Neural cell (in vitro differentiated cells): ENCODE results near the gene CNRIP1. TPM values are rescaled to one million over a fixed set of nuclear protein-coding genes. Genes with fewer than 3 reads are reported as not detected.

Source experiments
- H2AFZ ChIP-seq: fragments of 200-600, 300-800 bp; sonication (generic), shearing (Covaris generic); 2 replicates; pipeline ENCODE4 v1.6.0; 2014; ENCODE audit warnings: low read depth, mild to moderate bottlenecking, antibody characterized with exemption, low read length, moderate library complexity
- H3F3A ChIP-seq: fragments of 200-600 bp; shearing (Covaris generic); 2 replicates; pipeline ENCODE4 v1.6.1; 2016; ENCODE audit warnings: mild to moderate bottlenecking, moderate library complexity, mixed read lengths, antibody characterized with exemption, low read length; ENCODE audit not compliant: insufficient read depth, poor library complexity, severe bottlenecking
- H3K27ac ChIP-seq: fragments of 200-600, 300-800 bp; sonication (generic), shearing (Covaris generic); 2 replicates; pipeline ENCODE4 v1.5.1; 2014; ENCODE audit warnings: mild to moderate bottlenecking, low read length, moderate library complexity
- H3K27me3 ChIP-seq: fragments of 300-800, 200-600 bp; sonication (generic), shearing (Covaris generic); 2 replicates; pipeline ENCODE4 v1.6.0; 2014; ENCODE audit warnings: mild to moderate bottlenecking, low read depth, low read length, moderate library complexity; ENCODE audit not compliant: insufficient read depth
- H3K36me3 ChIP-seq: fragments of 300-800, 200-600 bp; sonication (generic), shearing (Covaris generic); 2 replicates; pipeline ENCODE4 v1.5.1; 2014; ENCODE audit warnings: mild to moderate bottlenecking, antibody characterized with exemption, low read length, moderate library complexity; ENCODE audit not compliant: insufficient read depth
- H3K4me2 ChIP-seq: fragments of 300-800, 200-600 bp; sonication (generic), shearing (Covaris generic); 2 replicates; pipeline ENCODE4 v1.6.0; 2014; ENCODE audit warnings: mild to moderate bottlenecking, low read length
- H3K4me3 ChIP-seq: fragments of 300-800, 200-600 bp; sonication (generic), shearing (Covaris generic); 2 replicates; pipeline ENCODE4 v1.5.1; 2014; ENCODE audit warnings: mild to moderate bottlenecking, low read length, moderate library complexity
- H3K79me2 ChIP-seq: fragments of 200-600 bp; shearing (Covaris generic); replicated peaks from 2 replicates; pipeline ENCODE4 v1.6.0; 2014; ENCODE audit warnings: mild to moderate bottlenecking, low read length, moderate library complexity; ENCODE audit not compliant: insufficient read depth
- H3K9ac ChIP-seq: fragments of 300-800, 200-600 bp; sonication (generic), shearing (Covaris generic); 2 replicates; pipeline ENCODE4 v1.6.1; 2016; ENCODE audit warnings: mild to moderate bottlenecking, low read length, mixed read lengths
- H3K9me2 ChIP-seq: fragments of 200-600 bp; shearing (Covaris generic); 2 replicates; pipeline ENCODE4 v1.6.1; 2016; ENCODE audit warnings: mild to moderate bottlenecking, low read length, mixed read lengths; ENCODE audit not compliant: insufficient read depth
- H3K9me3 ChIP-seq: fragments of 200-600, 300-800 bp; sonication (generic), shearing (Covaris generic); 2 replicates; pipeline ENCODE4 v1.6.1; 2016; ENCODE audit warnings: mild to moderate bottlenecking, mixed run types, low read length, moderate library complexity, mixed read lengths
- H4K20me1 ChIP-seq: fragments of 200-600 bp; shearing (Covaris generic); 2 replicates; pipeline ENCODE4 v1.6.1; 2016; ENCODE audit warnings: mild to moderate bottlenecking, mixed run types; ENCODE audit not compliant: insufficient read depth
- CTCF ChIP-seq: fragments of 450-650 bp; IDR thresholded peaks from 2 replicates; pipeline ENCODE4 v1.5.1; 2014; ENCODE audit warnings: antibody characterized with exemption, mild to moderate bottlenecking, moderate library complexity; ENCODE audit not compliant: poor library complexity, severe bottlenecking
- EP300 ChIP-seq: fragments of 450-650 bp; conservative IDR thresholded peaks from 2 replicates; pipeline ENCODE4 v1.6.1; 2014; ENCODE audit warnings: antibody characterized with exemption, mild to moderate bottlenecking, moderate library complexity; ENCODE audit not compliant: poor library complexity, severe bottlenecking
- EZH2 ChIP-seq: fragments of 200-600, 300-800 bp; shearing (Covaris generic), sonication (generic); IDR thresholded peaks from 2 replicates; pipeline ENCODE4 v1.6.1; 2014; ENCODE audit warnings: antibody characterized with exemption, low read length, borderline replicate concordance, mild to moderate bottlenecking; ENCODE audit not compliant: insufficient read depth, poor library complexity, severe bottlenecking
- MXI1 ChIP-seq: fragments of 450-650 bp; conservative IDR thresholded peaks from 2 replicates; pipeline ENCODE4 v1.6.1; 2014; ENCODE audit warnings: antibody characterized with exemption, mild to moderate bottlenecking; ENCODE audit not compliant: poor library complexity, severe bottlenecking
- POLR2AphosphoS5 ChIP-seq: IDR thresholded peaks from 2 replicates; pipeline ENCODE4 v1.6.1; 2012
- RAD21 ChIP-seq: fragments of 450-650 bp; conservative IDR thresholded peaks from 2 replicates; pipeline ENCODE4 v1.6.1; 2014; ENCODE audit warnings: antibody characterized with exemption, mild to moderate bottlenecking, moderate library complexity
- REST ChIP-seq: IDR thresholded peaks from 2 replicates; pipeline ENCODE4 v1.6.1; 2012; ENCODE audit warnings: borderline replicate concordance
- SMC3 ChIP-seq: fragments of 450-650 bp; conservative IDR thresholded peaks from 2 replicates; pipeline ENCODE4 v1.6.1; 2014; ENCODE audit warnings: antibody characterized with exemption, mild to moderate bottlenecking, moderate library complexity; ENCODE audit not compliant: poor library complexity
- TAF1 ChIP-seq: IDR thresholded peaks from 2 replicates; pipeline ENCODE4 v1.6.1; 2012; ENCODE audit warnings: low read depth
- polyA minus RNA-seq: library from RNA; depleted of rRNA, polyadenylated mRNA; stranded (reverse); fragments of >200 nt; gene quantifications from 2 replicates; pipeline ENCODE4 v1.2.3, GENCODE V29; 2014
- polyA plus RNA-seq: library from polyadenylated mRNA; depleted of rRNA; stranded (reverse); fragments of >200 nt; gene quantifications from 2 replicates; pipeline ENCODE4 v1.2.3, GENCODE V29; 2014

Gene CNRIP1
- polyA plus RNA-seq (26.7 and 28.2 TPM in 2 replicates), polyA minus RNA-seq (13.1 and 17.0 TPM in 2 replicates)

GRCh38 chr2:68319398-68320117 is at the start of gene CNRIP1:
CNRIP1 (minus strand) TSS chr2:68319949; CDS start chr2:68319400, 549 bp downstream.
- no peaks in the 10 kb centered on the region for H4K20me1 ChIP-seq
- H3K4me2 ChIP-seq, result peak within 1 kb of the TSS; percentile 42
- peak within 1 kb of the TSS; percentile 73 for H3K4me3 ChIP-seq
- peak; percentile 28 for TF ChIP-seq REST
- no peak for TF ChIP-seq EP300
- peak; percentile 3 for TF ChIP-seq SMC3
- TF ChIP-seq POLR2AphosphoS5, result peak; percentile 4
- TF ChIP-seq RAD21, result peak; percentile 8
- no peak for TF ChIP-seq EZH2
- peak; percentile 6 for TF ChIP-seq MXI1
- peak; percentile 25 for TF ChIP-seq CTCF
- peak; percentile 77 for TF ChIP-seq TAF1
- H2AFZ ChIP-seq, result peak within 1 kb of the TSS; percentile 51
- H3K27ac ChIP-seq, result peak within 1 kb of the TSS; percentile 66
- H3K36me3 ChIP-seq, result no peaks in the 10 kb centered on the region
- no peaks in the 10 kb centered on the region for H3F3A ChIP-seq
- peak within 1 kb of the TSS; percentile 68 for H3K9ac ChIP-seq
- no peaks in the 10 kb centered on the region for H3K79me2 ChIP-seq
- H3K9me3 ChIP-seq, result no peaks in the 10 kb centered on the region
- H3K9me2 ChIP-seq, result no peaks in the 10 kb centered on the region
- H3K27me3 ChIP-seq, result peaks cover 34% of the 10 kb centered on the region

- no peaks in the 10 kb centered on the region for H3K36me3 ChIP-seq
- no peak overlapping the region for H3K27ac ChIP-seq
- H3F3A ChIP-seq, result no peaks in the 10 kb centered on the region
- no peak overlapping the region for H2AFZ ChIP-seq
- no peak for TF ChIP-seq EP300
- no peak for TF ChIP-seq REST
- no peak for TF ChIP-seq MXI1
- TF ChIP-seq CTCF, result no peak
- no peak for TF ChIP-seq RAD21
- no peak for TF ChIP-seq SMC3
- no peak for TF ChIP-seq TAF1
- TF ChIP-seq EZH2, result no peak
- TF ChIP-seq POLR2AphosphoS5, result no peak
- no peaks in the 10 kb centered on the region for H3K9me3 ChIP-seq
- H3K4me3 ChIP-seq, result no peak overlapping the region
- no peaks in the 10 kb centered on the region for H3K9me2 ChIP-seq
- no peak overlapping the region for H3K4me2 ChIP-seq
- H3K9ac ChIP-seq, result no peak overlapping the region
- no peaks in the 10 kb centered on the region for H4K20me1 ChIP-seq
- H3K27me3 ChIP-seq, result no peaks in the 10 kb centered on the region
- H3K79me2 ChIP-seq, result no peaks in the 10 kb centered on the region
Measured at GRCh38 chr2:68369337-68369734, 49.6 kb upstream of the CNRIP1 start.
